ENCODE results near the gene LRRC37B. TPM values are rescaled to one million over a fixed set of nuclear protein-coding genes. Genes with fewer than 3 reads are reported as not detected.
A peak's percentile ranks its signal among the peaks of the same experiment; 100 is the strongest.
"Not testable (repeated sequence)": the region's sequence is repeated elsewhere in the genome, so short reads cannot be mapped to it uniquely, and the experiment has no call there.

The LRRC37B gene
- total and polyA plus RNA-seq, 4 donors, result 8.1 to 38.9 (median 16.4) TPM

DNA sequence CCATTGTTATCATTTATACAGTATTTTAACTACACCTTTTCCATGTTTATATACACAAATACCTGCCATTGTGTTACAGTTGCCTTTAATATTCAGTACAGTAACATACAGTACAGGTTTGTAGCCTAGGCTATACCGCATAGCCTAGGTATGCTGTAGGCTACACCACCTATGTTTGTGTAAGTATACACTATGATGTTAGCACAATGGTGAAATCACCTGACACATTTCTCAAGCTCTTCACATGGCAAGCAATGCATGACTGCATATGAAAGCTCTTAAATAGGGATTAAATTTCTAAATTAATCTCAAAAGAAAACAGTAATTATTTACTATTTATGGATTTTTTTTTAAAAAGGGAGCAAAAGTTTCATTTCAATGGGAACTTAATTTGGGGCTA lies 12.0 kb downstream of the LRRC37B start:
- no peak overlapping the region for H3K9ac ChIP-seq (ENCODE audit: insufficient read depth in 1 of 2, low read length in 2 of 2)
- H3K27ac ChIP-seq (ENCODE audit: low read depth in 1 of 2, low read length in 1 of 2), result no peak overlapping the region
- no peak overlapping the region for H3K4me3 ChIP-seq
- 54 to 85% methylated on average over 1 of the region's 1 CpG for WGBS, 2 donors
- TF ChIP-seq CTCF (IDR thresholded peaks at IDR 0.05; ENCODE audit: control extremely low read depth, extremely low read depth), result no peak
- DNase-seq (no peak), ATAC-seq (ENCODE audit: insufficient read depth, low FRiP score) (no peak)
- no peaks in the 10 kb centered on the region for H3K27me3 ChIP-seq (ENCODE audit: control insufficient read depth in 3 of 3, insufficient read depth in 3 of 3, low read length in 2 of 3)
- H3K4me1 ChIP-seq (ENCODE audit: control insufficient read depth in 5 of 5, insufficient read depth in 5 of 5, low read length in 5 of 5), result no peaks in the 10 kb centered on the region
- H3K9me3 ChIP-seq (ENCODE audit: control insufficient read depth in 4 of 4, insufficient read depth in 3 of 4, low read length in 3 of 4), result no peaks in the 10 kb centered on the region
- H3K36me3 ChIP-seq (ENCODE audit: control insufficient read depth in 4 of 4, insufficient read depth in 4 of 4, low read length in 4 of 4), result peaks cover 4 to 10% (median 5%) of the 10 kb centered on the region in 4 donors

- Histone ChIP-seq H3K4me3 (no peak overlapping the region), H3K9ac (ENCODE audit: insufficient read depth in 1 of 2, low read length in 2 of 2) (no peak overlapping the region), H3K36me3 (ENCODE audit: control insufficient read depth in 4 of 4, insufficient read depth in 4 of 4, low read length in 4 of 4) (peaks cover 4 to 10% (median 5%) of the 10 kb centered on the region in 4 donors), H3K27me3 (ENCODE audit: control insufficient read depth in 3 of 3, insufficient read depth in 3 of 3, low read length in 2 of 3) (no peaks in the 10 kb centered on the region), H3K27ac (ENCODE audit: low read depth in 1 of 2, low read length in 1 of 2) (no peak overlapping the region), H3K9me3 (ENCODE audit: control insufficient read depth in 4 of 4, insufficient read depth in 3 of 4, low read length in 3 of 4) (no peaks in the 10 kb centered on the region), H3K4me1 (ENCODE audit: control insufficient read depth in 5 of 5, insufficient read depth in 5 of 5, low read length in 5 of 5) (no peaks in the 10 kb centered on the region)
- TF ChIP-seq CTCF (IDR thresholded peaks at IDR 0.05; ENCODE audit: control extremely low read depth, extremely low read depth), result no peak
- peak in 2 of 3 donors; percentile 6 to 17 for DNase-seq
- no peak for ATAC-seq (ENCODE audit: insufficient read depth, low FRiP score)
- 93 to 96% methylated on average over 16 of the region's 16 CpGs for WGBS, 2 donors
These were observed 13.9 kb downstream of the LRRC37B start for GRCh38 chr17:32020943-32021614.

- WGBS, 2 donors, result 96% methylated on average over 7 of the region's 7 CpGs
These were observed 14.4 kb downstream of the LRRC37B start for GRCh38 chr17:32021615-32021955.

DNA sequence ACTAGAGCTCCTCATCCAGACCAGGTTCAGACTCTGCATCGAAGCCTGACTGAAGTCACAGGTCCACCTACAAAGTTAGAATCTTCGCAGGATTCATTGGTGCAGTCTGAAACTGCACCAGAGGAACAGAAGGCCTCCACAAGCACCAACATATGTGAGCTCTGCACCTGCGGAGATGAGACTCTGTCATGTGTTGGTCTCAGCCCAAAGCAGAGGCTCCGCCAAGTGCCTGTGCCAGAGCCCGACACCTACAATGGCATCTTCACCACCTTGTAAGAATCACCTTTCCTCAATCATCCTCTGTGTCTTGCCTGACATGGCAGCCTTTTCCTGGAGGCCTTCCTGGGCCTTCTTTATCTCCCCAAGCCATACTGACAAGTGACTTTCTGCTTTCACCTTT lies 15.4 kb downstream of the LRRC37B start:
- not testable (repeated sequence) for H3K4me3 ChIP-seq; ATAC-seq (ENCODE audit: insufficient read depth, low FRiP score)
- WGBS, 2 donors, result 99 to 100% methylated on average over 3 to 5 of the region's 5 CpGs

More at GRCh38 chr17:32021615-32021955, 14.4 kb downstream of the LRRC37B start:
- Histone ChIP-seq H3K36me3 (ENCODE audit: control insufficient read depth in 4 of 4, insufficient read depth in 4 of 4, low read length in 4 of 4) (peaks cover 4 to 10% (median 5%) of the 10 kb centered on the region in 4 donors), H3K27ac (ENCODE audit: low read depth in 1 of 2, low read length in 1 of 2) (no peak overlapping the region), H3K9me3 (ENCODE audit: control insufficient read depth in 4 of 4, insufficient read depth in 3 of 4, low read length in 3 of 4) (no peaks in the 10 kb centered on the region), H3K9ac (ENCODE audit: insufficient read depth in 1 of 2, low read length in 2 of 2) (no peak overlapping the region), H3K27me3 (ENCODE audit: control insufficient read depth in 3 of 3, insufficient read depth in 3 of 3, low read length in 2 of 3) (no peaks in the 10 kb centered on the region), H3K4me1 (ENCODE audit: control insufficient read depth in 5 of 5, insufficient read depth in 5 of 5, low read length in 5 of 5) (no peaks in the 10 kb centered on the region), H3K4me3 (no peak overlapping the region)
- TF ChIP-seq CTCF (IDR thresholded peaks at IDR 0.05; ENCODE audit: control extremely low read depth, extremely low read depth), result no peak
- ATAC-seq (ENCODE audit: insufficient read depth, low FRiP score) (no peak), DNase-seq (no peak)

GRCh38 chr17:32027271-32027670 lies 20.1 kb downstream of the LRRC37B start:
- not testable (repeated sequence) for DNase-seq; H3K27me3 ChIP-seq (ENCODE audit: control insufficient read depth in 3 of 3, insufficient read depth in 3 of 3, low read length in 2 of 3); ATAC-seq (ENCODE audit: insufficient read depth, low FRiP score); H3K4me3 ChIP-seq; H3K4me1 ChIP-seq (ENCODE audit: control insufficient read depth in 5 of 5, insufficient read depth in 5 of 5, low read length in 5 of 5); H3K36me3 ChIP-seq (ENCODE audit: control insufficient read depth in 4 of 4, insufficient read depth in 4 of 4, low read length in 4 of 4); H3K9ac ChIP-seq (ENCODE audit: insufficient read depth in 1 of 2, low read length in 2 of 2); H3K9me3 ChIP-seq (ENCODE audit: control insufficient read depth in 4 of 4, insufficient read depth in 3 of 4, low read length in 3 of 4); H3K27ac ChIP-seq (ENCODE audit: low read depth in 1 of 2, low read length in 1 of 2)
- 91 to 97% methylated on average over 4 of the region's 4 CpGs for WGBS, 2 donors

More for the DNA sequence above, 15.4 kb downstream of the LRRC37B start:
- not testable (repeated sequence) for H3K27ac ChIP-seq (ENCODE audit: low read depth in 1 of 2, low read length in 1 of 2); H3K9me3 ChIP-seq (ENCODE audit: control insufficient read depth in 4 of 4, insufficient read depth in 3 of 4, low read length in 3 of 4); H3K27me3 ChIP-seq (ENCODE audit: control insufficient read depth in 3 of 3, insufficient read depth in 3 of 3, low read length in 2 of 3); DNase-seq; H3K4me1 ChIP-seq (ENCODE audit: control insufficient read depth in 5 of 5, insufficient read depth in 5 of 5, low read length in 5 of 5); H3K9ac ChIP-seq (ENCODE audit: insufficient read depth in 1 of 2, low read length in 2 of 2)
- H3K36me3 ChIP-seq (ENCODE audit: control insufficient read depth in 4 of 4, insufficient read depth in 4 of 4, low read length in 4 of 4), result peaks cover 5 to 11% (median 6%) of the 10 kb centered on the region in 4 donors
